BJ (cell line): Measurements from ENCODE around the gene MED16. TPM values are rescaled to one million over a fixed set of nuclear protein-coding genes. Genes with fewer than 3 reads are reported as not detected.
A peak's percentile ranks its signal among the peaks of the same experiment; 100 is the strongest.
"Not testable (repeated sequence)": the region's sequence is repeated elsewhere in the genome, so short reads cannot be mapped to it uniquely, and the experiment has no call there.

ENCODE experiments used
- CTCF ChIA-PET: fragments of 350-600 bp; formaldehyde crosslinking; extraction: SDS; loops from one replicate; lab custom pipeline; 2021; ENCODE audit warnings: antibody characterized with exemption, inconsistent platforms; lab: Yijun Ruan, JAX
- POLR2A ChIA-PET: fragments of 300-600 bp; sonication (Branson Sonifier 250); formaldehyde crosslinking; extraction: SDS; loops from one replicate; lab custom pipeline; 2021; ENCODE audit warnings: antibody characterized with exemption; lab: Charles Lee
- DNase-seq: peaks from one replicate; pipeline ENCODE4 v3.0.0-alpha.2; 2011; ENCODE audit warnings: low read depth
- H3K27me3 ChIP-seq: 2 replicates; pipeline ENCODE4 v1.6.0; 2011; ENCODE audit warnings: low read length; ENCODE audit not compliant: control insufficient read depth, insufficient read depth
- H3K36me3 ChIP-seq: 2 replicates; pipeline ENCODE4 v1.5.1; 2011; ENCODE audit warnings: low read length; ENCODE audit not compliant: control insufficient read depth, insufficient read depth
- H3K4me3 ChIP-seq: 2 replicates; pipeline ENCODE4 v1.5.1; 2011; ENCODE audit warnings: low read depth, mild to moderate bottlenecking, control low read depth, low read length
- CTCF ChIP-seq: IDR thresholded peaks from 2 replicates; pipeline ENCODE4 v1.5.1; 2011; ENCODE audit warnings: low read depth, mild to moderate bottlenecking, control low read depth, inconsistent platforms, low read length, moderate library complexity; ENCODE audit not compliant: insufficient read depth
- polyA plus RNA-seq: library from polyadenylated mRNA; depleted of rRNA; stranded (reverse); fragments of >200 nt; gene quantifications from 2 replicates; pipeline ENCODE4 v1.2.3, GENCODE V29; 2011

The MED16 gene
- polyA plus RNA-seq, 1 experiment: 39.8 TPM

GRCh38 chr19:843180-843835 is 49.7 kb downstream of the MED16 start:
- no peak; the same call in 1 of the 2 replicates for TF ChIP-seq CTCF
- POLR2A ChIA-PET: interaction anchor here (0.6 kb wide), 1 partner anchor 34 kb away, joined by 16 read pairs; no protein-coding TSS in a partner anchor
- no peaks in the 10 kb centered on the region for H3K36me3 ChIP-seq
- DNase-seq: no peak
- H3K4me3 ChIP-seq: peak overlapping the region; percentile 21
- H3K27me3 ChIP-seq: peaks cover 14% of the 10 kb centered on the region
- CTCF ChIA-PET: no interaction called here

GRCh38 chr19:842802-843179 is 50.2 kb downstream of the MED16 start:
- POLR2A ChIA-PET: interaction anchor here (0.6 kb wide), 1 partner anchor 33 kb away, joined by 16 read pairs; no protein-coding TSS in a partner anchor
- H3K36me3 ChIP-seq, DNase-seq, H3K4me3 ChIP-seq: not testable (repeated sequence)
- CTCF ChIA-PET: interaction anchor here (2.5 kb wide), 1 partner anchor 14 kb away, joined by 8 read pairs; no protein-coding TSS in a partner anchor
- H3K27me3 ChIP-seq: peaks cover 12% of the 10 kb centered on the region

DNA sequence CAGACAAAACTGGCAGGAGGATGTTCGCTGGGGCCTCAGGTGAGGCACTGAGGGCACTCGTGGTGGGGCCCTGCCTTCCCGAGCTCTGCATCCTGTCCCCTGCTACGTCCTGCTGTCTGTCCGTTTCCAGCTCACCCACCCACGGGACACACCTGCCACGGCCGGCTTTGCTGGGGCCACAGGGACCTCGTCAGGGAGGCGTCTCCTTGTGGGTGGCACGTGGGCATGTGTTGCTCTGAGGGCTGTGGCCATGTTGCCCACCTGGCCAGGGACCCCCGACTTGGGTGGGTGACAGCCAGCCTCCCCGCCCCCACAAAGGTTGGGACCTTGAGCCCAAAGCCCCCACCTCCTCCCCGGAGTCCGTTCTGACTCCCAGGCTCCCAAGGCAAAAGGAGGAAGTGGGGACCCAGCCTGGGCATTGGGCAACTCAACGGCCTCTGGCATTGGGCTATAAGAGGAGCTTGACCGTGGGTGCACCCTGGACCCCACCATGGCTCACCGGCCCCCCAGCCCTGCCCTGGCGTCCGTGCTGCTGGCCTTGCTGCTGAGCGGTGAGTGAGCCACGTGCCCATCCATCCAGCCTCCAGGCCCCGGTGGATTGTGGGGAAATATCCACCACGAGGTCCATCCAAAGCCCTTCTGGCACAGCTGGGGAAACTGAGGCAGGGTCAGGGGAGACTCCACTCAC is 52.3 kb downstream of the MED16 start, which contains the start of gene PRTN3:
PRTN3 (plus strand) TSS at position 481 of the 688 bp plus-strand sequence; CDS start at position 491, 10 bp downstream.
- TF ChIP-seq CTCF: no peak
- no peaks in the 10 kb centered on the region for H3K36me3 ChIP-seq
- DNase-seq: no peak
- peaks cover 10% of the 10 kb centered on the region for H3K27me3 ChIP-seq
- no peak within 1 kb of the TSS for H3K4me3 ChIP-seq
- POLR2A ChIA-PET: no interaction called here
- CTCF ChIA-PET: interaction anchor here (2.5 kb wide), 1 partner anchor 16 kb away, joined by 8 read pairs; no protein-coding TSS in a partner anchor

DNA sequence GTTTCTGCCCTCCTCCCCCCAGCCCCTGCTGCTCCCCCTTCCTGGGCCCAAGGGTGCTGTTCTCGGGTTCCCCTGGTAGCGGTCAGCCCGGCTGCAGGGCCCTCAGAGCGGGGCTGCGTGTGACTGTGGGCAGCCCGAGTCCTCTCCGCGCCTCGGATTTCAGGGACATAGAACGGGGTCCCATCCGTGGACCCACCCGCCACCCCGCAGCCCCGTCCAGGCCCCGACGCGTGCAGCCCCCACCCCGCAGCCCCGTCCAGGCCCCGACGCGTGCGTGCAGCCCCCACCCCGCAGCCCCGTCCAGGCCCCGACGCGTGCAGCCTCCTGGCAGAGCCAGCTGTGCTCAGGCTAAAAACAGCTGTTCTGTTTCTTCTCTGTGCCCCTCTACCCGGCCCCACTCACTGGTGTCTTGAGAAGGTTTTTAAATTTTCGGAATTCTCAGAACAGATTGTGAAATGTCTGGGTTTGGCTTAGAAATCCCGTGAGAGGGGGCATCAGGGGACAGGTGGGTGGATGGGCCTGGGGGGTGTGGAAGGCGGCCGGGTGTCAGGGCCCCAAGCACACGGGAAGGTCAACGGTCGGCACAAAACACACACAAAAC is 57.7 kb downstream of the MED16 start:
- POLR2A ChIA-PET: no interaction called here

GRCh38 chr19:834216-834615 is 58.8 kb downstream of the MED16 start:
- peaks cover 3% of the 10 kb centered on the region; the same call in 1 of the 2 replicates for H3K27me3 ChIP-seq
- ChIA-PET CTCF (interaction anchor here (0.6 to 1.3 kb wide), 2 partner anchors 9 to 22 kb away, joined by 3 read pairs; no protein-coding TSS in a partner anchor), POLR2A (no interaction called here)
- no peak overlapping the region for H3K4me3 ChIP-seq
- H3K36me3 ChIP-seq: no peaks in the 10 kb centered on the region
- TF ChIP-seq CTCF: no peak
- no peak for DNase-seq

More for the DNA sequence above, 57.7 kb downstream of the MED16 start:
- CTCF ChIA-PET: interaction anchor here (0.7 kb wide), 1 partner anchor 33 kb away, joined by 3 read pairs; no protein-coding TSS in a partner anchor
- H3K27me3 ChIP-seq: peaks cover 3% of the 10 kb centered on the region; the same call in 1 of the 2 replicates
- no peak for TF ChIP-seq CTCF
- H3K36me3 ChIP-seq: no peaks in the 10 kb centered on the region
- no peak overlapping the region for H3K4me3 ChIP-seq
- DNase-seq: no peak
